Islet of Langerhans (tissue), 1 donor: ENCODE measurements around the gene PKP4.
A peak's percentile ranks its signal among the peaks of the same experiment; 100 is the strongest.

Experiments used
- FAIRE-seq: peaks from one replicate; lab custom pipeline; 2011; peaks lifted over from hg19 to GRCh38; lab: Jason Lieb, UNC

Gene PKP4

GRCh38 chr2:158719403-158719802, 262.7 kb downstream of the PKP4 start:
- no peak for FAIRE-seq

GRCh38 chr2:158722266-158723105, 265.7 kb downstream of the PKP4 start:
- no peak for FAIRE-seq

GRCh38 chr2:158723181-158723838, 266.6 kb downstream of the PKP4 start:
- no peak for FAIRE-seq

GRCh38 chr2:158723921-158724802, 267.4 kb downstream of the PKP4 start:
- no peak for FAIRE-seq

- FAIRE-seq = no peak
These were observed 268.1 kb downstream of the PKP4 start for GRCh38 chr2:158724803-158725381.

- FAIRE-seq = no peak
These were observed 268.7 kb downstream of the PKP4 start for GRCh38 chr2:158725441-158725891.

GRCh38 chr2:158726911-158727592, 270.3 kb downstream of the PKP4 start:
- FAIRE-seq = peak; percentile 21

GRCh38 chr2:158728422-158728821, 271.7 kb downstream of the PKP4 start:
- FAIRE-seq = no peak

- FAIRE-seq = no peak
These were observed 272.7 kb downstream of the PKP4 start for GRCh38 chr2:158729451-158729850.

- FAIRE-seq = no peak
These were observed 273.3 kb downstream of the PKP4 start for GRCh38 chr2:158729873-158730620.

- no peak for FAIRE-seq
These were observed 273.9 kb downstream of the PKP4 start for GRCh38 chr2:158730621-158731140.

GRCh38 chr2:158731386-158731785, 274.6 kb downstream of the PKP4 start:
- no peak for FAIRE-seq
